ENCODE data around the gene SLC25A41. TPM values are rescaled to one million over a fixed set of nuclear protein-coding genes. Genes with fewer than 3 reads are reported as not detected.

Gene SLC25A41
- polyA plus RNA-seq, 1 donor = 1.0 TPM

GRCh38 chr19:6460099-6460884 lies 26.7 kb upstream of the SLC25A41 start:
- DNase-seq = peak; percentile 99

GRCh38 chr19:6459262-6460098 lies 25.9 kb upstream of the SLC25A41 start, which contains the start of gene SLC25A23:
TSS of gene SLC25A23 (minus strand) at chr19:6459792. CDS start at chr19:6459628, 164 bp downstream.
- DNase-seq = peak; percentile 75

- DNase-seq = no peak
Measured at GRCh38 chr19:6458695-6459261, 25.2 kb upstream of the SLC25A41 start.

- no peak for DNase-seq
Measured at GRCh38 chr19:6457958-6458694, 24.6 kb upstream of the SLC25A41 start.

GRCh38 chr19:6455924-6456323 lies 22.4 kb upstream of the SLC25A41 start:
- no peak for DNase-seq

- DNase-seq = no peak
Measured at GRCh38 chr19:6453951-6454565, 20.5 kb upstream of the SLC25A41 start.

GRCh38 chr19:6452899-6453298 lies 19.3 kb upstream of the SLC25A41 start:
- DNase-seq = no peak

- DNase-seq = no peak
Measured at GRCh38 chr19:6452223-6452614, 18.7 kb upstream of the SLC25A41 start.

- DNase-seq = no peak
Measured at GRCh38 chr19:6451583-6452222, 18.1 kb upstream of the SLC25A41 start.

- no peak for DNase-seq
Measured at GRCh38 chr19:6450166-6450565, 16.6 kb upstream of the SLC25A41 start.

GRCh38 chr19:6448045-6448444 lies 14.5 kb upstream of the SLC25A41 start:
- no peak for DNase-seq

- DNase-seq = no peak
Measured at GRCh38 chr19:6446452-6446851, 12.9 kb upstream of the SLC25A41 start.

GRCh38 chr19:6443986-6444385 lies 10.4 kb upstream of the SLC25A41 start:
- DNase-seq = no peak

- no peak for DNase-seq
Measured at GRCh38 chr19:6442087-6442688, 8.6 kb upstream of the SLC25A41 start.

GRCh38 chr19:6440905-6441304 lies 7.3 kb upstream of the SLC25A41 start:
- no peak for DNase-seq

- no peak for DNase-seq
Measured at GRCh38 chr19:6439743-6440142, 6.2 kb upstream of the SLC25A41 start.

GRCh38 chr19:6433165-6433564 lies 398 bp downstream of the SLC25A41 start:
- DNase-seq = no peak

GRCh38 chr19:6431891-6432290 lies 1.7 kb downstream of the SLC25A41 start:
- DNase-seq = no peak

- no peak for DNase-seq
Measured at GRCh38 chr19:6429419-6430221, 3.9 kb downstream of the SLC25A41 start.

Measured in left kidney (tissue), 2 donors.